H7 (cell line): Measurements from ENCODE around the gene DNAJA3. TPM values are rescaled to one million over a fixed set of nuclear protein-coding genes. Genes with fewer than 3 reads are reported as not detected.

Experiments
- DNase-seq: peaks from one replicate; pipeline ENCODE4 v3.0.0; 2012
- H3K27me3 ChIP-seq: 2 replicates; pipeline ENCODE4 v1.6.0; 2011; ENCODE audit warnings: mild to moderate bottlenecking, low read length; ENCODE audit not compliant: control insufficient read depth, insufficient read depth
- H3K36me3 ChIP-seq: replicated peaks from 2 replicates; pipeline ENCODE4 v1.5.1; 2011; ENCODE audit warnings: low read length; ENCODE audit not compliant: control insufficient read depth, insufficient read depth
- H3K4me3 ChIP-seq: 2 replicates; pipeline ENCODE4 v1.5.1; 2011; ENCODE audit warnings: low read depth, mild to moderate bottlenecking, control low read depth, low read length, moderate library complexity; ENCODE audit not compliant: insufficient read depth
- total RNA-seq: library from RNA; depleted of rRNA; stranded (reverse); fragments of >200 nt; shearing (Covaris generic); gene quantifications from 2 replicates; pipeline ENCODE4 v1.2.3, GENCODE V29; 2014

The DNAJA3 gene
- total RNA-seq, 1 experiment from 2014 or later = 85.5 TPM

- no peak for DNase-seq
- H3K27me3 ChIP-seq = no peaks in the 10 kb centered on the region
- H3K36me3 ChIP-seq = peaks cover 24% of the 10 kb centered on the region
- no peak overlapping the region for H3K4me3 ChIP-seq
Measured at GRCh38 chr16:4460936-4461249, 35.2 kb downstream of the DNAJA3 start.

GRCh38 chr16:4461250-4462085 is 35.8 kb downstream of the DNAJA3 start:
- H3K36me3 ChIP-seq = peaks cover 22% of the 10 kb centered on the region
- no peaks in the 10 kb centered on the region for H3K27me3 ChIP-seq
- no peak overlapping the region for H3K4me3 ChIP-seq
- peak; percentile 83 for DNase-seq

- H3K36me3 ChIP-seq = peaks cover 24% of the 10 kb centered on the region
- H3K27me3 ChIP-seq = no peaks in the 10 kb centered on the region
- H3K4me3 ChIP-seq = no peak overlapping the region
- no peak for DNase-seq
Measured at GRCh38 chr16:4463522-4464163, 38.0 kb downstream of the DNAJA3 start.

- H3K4me3 ChIP-seq = no peak overlapping the region
- DNase-seq = no peak
- H3K36me3 ChIP-seq = peaks cover 29% of the 10 kb centered on the region
- H3K27me3 ChIP-seq = no peaks in the 10 kb centered on the region
Measured at GRCh38 chr16:4465977-4466779, 40.5 kb downstream of the DNAJA3 start.

GRCh38 chr16:4467916-4468315 is 42.2 kb downstream of the DNAJA3 start:
- Histone ChIP-seq H3K36me3 (peaks cover 29% of the 10 kb centered on the region), H3K27me3 (no peaks in the 10 kb centered on the region), H3K4me3 (no peak overlapping the region)
- DNase-seq = no peak

- Histone ChIP-seq H3K36me3 (peaks cover 24% of the 10 kb centered on the region), H3K4me3 (no peak overlapping the region), H3K27me3 (no peaks in the 10 kb centered on the region)
- DNase-seq = no peak
Measured at GRCh38 chr16:4468972-4469371, 43.3 kb downstream of the DNAJA3 start.

GRCh38 chr16:4471869-4472268 is 46.2 kb downstream of the DNAJA3 start:
- DNase-seq = no peak
- Histone ChIP-seq H3K36me3 (peaks cover 10% of the 10 kb centered on the region), H3K4me3 (no peak overlapping the region), H3K27me3 (peaks cover 5% of the 10 kb centered on the region)

- Histone ChIP-seq H3K4me3 (no peak overlapping the region), H3K27me3 (peaks cover 5% of the 10 kb centered on the region), H3K36me3 (peaks cover 7% of the 10 kb centered on the region)
- no peak for DNase-seq
Measured at GRCh38 chr16:4472880-4473279, 47.2 kb downstream of the DNAJA3 start.

- peak; percentile 97 for DNase-seq
- Histone ChIP-seq H3K36me3 (no peaks in the 10 kb centered on the region), H3K4me3 (peak within 1 kb of the TSS; percentile 75), H3K27me3 (peaks cover 5% of the 10 kb centered on the region)
Measured at GRCh38 chr16:4474192-4474961, 48.7 kb downstream of the DNAJA3 start, which contains the start of gene NMRAL1. NMRAL1 (minus strand) TSS chr16:4474625; CDS start chr16:4474132, 493 bp downstream.

GRCh38 chr16:4475880-4476788 is 50.5 kb downstream of the DNAJA3 start, which contains the start of gene HMOX2:
HMOX2 (plus strand) TSS chr16:4476398; CDS start chr16:4505525, 29,127 bp downstream.
- DNase-seq = peak; percentile 98
- H3K36me3 ChIP-seq = no peaks in the 10 kb centered on the region
- H3K27me3 ChIP-seq = peaks cover 5% of the 10 kb centered on the region
- H3K4me3 ChIP-seq = peak within 1 kb of the TSS; percentile 80

GRCh38 chr16:4477966-4478365 is 52.3 kb downstream of the DNAJA3 start:
- no peak overlapping the region for H3K4me3 ChIP-seq
- peaks cover 5% of the 10 kb centered on the region for H3K27me3 ChIP-seq
- DNase-seq = peak; percentile 71
- H3K36me3 ChIP-seq = no peaks in the 10 kb centered on the region

GRCh38 chr16:4481526-4481925 is 55.9 kb downstream of the DNAJA3 start:
- no peak for DNase-seq
- H3K36me3 ChIP-seq = no peaks in the 10 kb centered on the region
- no peak overlapping the region for H3K4me3 ChIP-seq
- no peaks in the 10 kb centered on the region for H3K27me3 ChIP-seq

GRCh38 chr16:4481963-4482362 is 56.3 kb downstream of the DNAJA3 start:
- DNase-seq = no peak
- H3K27me3 ChIP-seq = no peaks in the 10 kb centered on the region
- no peak overlapping the region for H3K4me3 ChIP-seq
- no peaks in the 10 kb centered on the region; the same call in 1 of the 2 replicates for H3K36me3 ChIP-seq
